HG03135 (cell line): ENCODE data around the gene DCLK1.

ENCODE experiments used
- ATAC-seq: cut with Tn5 transposase; IDR thresholded peaks from one replicate; pipeline ENCODE4 v1.9.1; 2021; ENCODE audit warnings: mild to moderate bottlenecking, moderate library complexity; ENCODE audit not compliant: unreplicated experiment

The DCLK1 gene

GRCh38 chr13:35838356-35838755 lies 292.8 kb downstream of the DCLK1 start:
- ATAC-seq = no peak

GRCh38 chr13:35836446-35836845 lies 294.7 kb downstream of the DCLK1 start:
- ATAC-seq = no peak

- ATAC-seq = no peak
These were observed 295.2 kb downstream of the DCLK1 start for GRCh38 chr13:35835989-35836388.

GRCh38 chr13:35833608-35834275 lies 297.4 kb downstream of the DCLK1 start:
- no peak for ATAC-seq

- no peak for ATAC-seq
These were observed 298.2 kb downstream of the DCLK1 start for GRCh38 chr13:35833031-35833430.

GRCh38 chr13:35832551-35832950 lies 298.6 kb downstream of the DCLK1 start:
- ATAC-seq = no peak

- ATAC-seq = no peak
These were observed 300.2 kb downstream of the DCLK1 start for GRCh38 chr13:35830850-35831450.

GRCh38 chr13:35826626-35827254 lies 304.4 kb downstream of the DCLK1 start:
- ATAC-seq = no peak

GRCh38 chr13:35824825-35825224 lies 306.4 kb downstream of the DCLK1 start:
- no peak for ATAC-seq

GRCh38 chr13:35824395-35824794 lies 306.8 kb downstream of the DCLK1 start:
- no peak for ATAC-seq

- ATAC-seq = no peak
These were observed 308.5 kb downstream of the DCLK1 start for GRCh38 chr13:35822666-35823065.

- ATAC-seq = no peak
These were observed 312.5 kb downstream of the DCLK1 start for GRCh38 chr13:35818633-35819067.

- no peak for ATAC-seq
These were observed 313.3 kb downstream of the DCLK1 start for GRCh38 chr13:35817642-35818607.

GRCh38 chr13:35814605-35815011 lies 316.6 kb downstream of the DCLK1 start:
- no peak for ATAC-seq

GRCh38 chr13:35812736-35813135 lies 318.4 kb downstream of the DCLK1 start:
- no peak for ATAC-seq

- no peak for ATAC-seq
These were observed 320.9 kb downstream of the DCLK1 start for GRCh38 chr13:35810321-35810720.

GRCh38 chr13:35808846-35809245 lies 322.3 kb downstream of the DCLK1 start:
- ATAC-seq = no peak

GRCh38 chr13:35804901-35805300 lies 326.3 kb downstream of the DCLK1 start:
- no peak for ATAC-seq

- no peak for ATAC-seq
These were observed 333.2 kb downstream of the DCLK1 start for GRCh38 chr13:35797991-35798390.

GRCh38 chr13:35797244-35797643 lies 333.9 kb downstream of the DCLK1 start:
- ATAC-seq = no peak

GRCh38 chr13:35796623-35797022 lies 334.6 kb downstream of the DCLK1 start:
- no peak for ATAC-seq
